Measurements from ENCODE around the gene DDX47.

GRCh38 chr12:12797794-12798152 lies 15.4 kb upstream of the DDX47 start:
- TF ChIP-seq CTCF (conservative IDR thresholded peaks at IDR 0.05) (no peak), EZH2 (IDR thresholded peaks at IDR 0.05; ENCODE audit: low read depth) (no peak)
